HepG2 (cell line): ENCODE measurements around the gene SPSB2. TPM values are rescaled to one million over a fixed set of nuclear protein-coding genes. Genes with fewer than 3 reads are reported as not detected.

Experiments
- ARNTL ChIP-seq: sonication (generic); formaldehyde crosslinking; IDR thresholded peaks from 2 replicates; pipeline ENCODE4 v1.4.0; 2020; ENCODE audit warnings: mild to moderate bottlenecking, missing genetic modification reagents
- ELF4 ChIP-seq: sonication (generic); formaldehyde crosslinking; IDR thresholded peaks from 2 replicates; pipeline ENCODE4 v1.5.0; 2020; ENCODE audit warnings: missing genetic modification reagents, mild to moderate bottlenecking, moderate library complexity, borderline replicate concordance
- MAFF ChIP-seq: IDR thresholded peaks from 2 replicates; pipeline ENCODE4 v1.6.1; 2011; ENCODE audit warnings: low read depth, low read length, improper control_type of control experiment
- NFYB ChIP-seq: sonication (generic); formaldehyde crosslinking; IDR thresholded peaks from 2 replicates; pipeline ENCODE4 v1.4.0; 2020; ENCODE audit warnings: missing genetic modification reagents
- SRF ChIP-seq: IDR thresholded peaks from 2 replicates; pipeline ENCODE4 v1.6.1; 2011; ENCODE audit warnings: mild to moderate bottlenecking, low read depth, low read length, moderate library complexity
- UBTF ChIP-seq: sonication (generic); formaldehyde crosslinking; IDR thresholded peaks from 2 replicates; pipeline ENCODE4 v1.4.0; 2020; ENCODE audit warnings: mild to moderate bottlenecking, missing genetic modification reagents
- ZBTB38 ChIP-seq: sonication (generic); formaldehyde crosslinking; IDR thresholded peaks from 2 replicates; pipeline ENCODE4 v1.5.1; 2020; ENCODE audit warnings: mild to moderate bottlenecking, missing genetic modification reagents
- ZBTB8A ChIP-seq: sonication (generic); formaldehyde crosslinking; IDR thresholded peaks from 2 replicates; pipeline ENCODE4 v1.4.0; 2020; ENCODE audit warnings: mild to moderate bottlenecking, low read depth, missing genetic modification reagents, borderline replicate concordance
- ZC3H13 ChIP-seq: sonication (generic); formaldehyde crosslinking; IDR thresholded peaks from 2 replicates; pipeline ENCODE4 v1.8.1; 2023; ENCODE audit warnings: mild to moderate bottlenecking, missing genetic modification reagents, moderate library complexity
- ZNF318 ChIP-seq: sonication (generic); formaldehyde crosslinking; IDR thresholded peaks from 2 replicates; pipeline ENCODE4 v1.4.0; 2020; ENCODE audit warnings: mild to moderate bottlenecking, missing genetic modification reagents
- ZNF639 ChIP-seq: conservative IDR thresholded peaks from 2 replicates; pipeline ENCODE4 v1.6.1; 2018; ENCODE audit warnings: missing genetic modification reagents
- ZNF687 ChIP-seq: sonication (generic); formaldehyde crosslinking; IDR thresholded peaks from 2 replicates; pipeline ENCODE4 v1.5.1; 2020; ENCODE audit warnings: mild to moderate bottlenecking, missing genetic modification reagents, moderate library complexity
- polyA plus RNA-seq, 8 experiments: library from polyadenylated mRNA; depleted of rRNA in 3 of 8; stranded (reverse) in 7 of 8; unstranded in 1 of 8; fragments of >200 nt; fragmentation: Illumina TruSeq in 4 of 8; extraction: Trizol in 4 of 8; gene quantifications; 2 replicates each; pipeline versions ENCODE4 v1.2.1 to v1.2.3, GENCODE V29; 2011 to 2016; ENCODE audit warnings: low read depth in 4 of 8, missing spikeins in 1 of 8, mixed read lengths in 1 of 8; ENCODE audit not compliant: insufficient read depth in 1 of 8
- total RNA-seq, 5 experiments: library from RNA; depleted of rRNA; stranded (reverse); fragments of >200 nt; fragmentation: Illumina TruSeq; extraction: Trizol; gene quantifications; 2 replicates each; pipeline ENCODE4 v1.2.3, GENCODE V29; 2016; ENCODE audit warnings: low read depth in 1 of 5

Gene SPSB2
- total and polyA plus RNA-seq, 2 of the 13 experiments (the other 11 are each of a cell fraction or from before 2014, with no cell fraction given), result 2.0 to 6.2 TPM

GRCh38 chr12:6851921-6852650 is 21.0 kb downstream of the SPSB2 start, which contains the start of gene USP5 (continued):
- TF ChIP-seq ZNF318 (CRISPR knock-in tag) (no peak), UBTF (CRISPR knock-in tag) (peak; percentile 56), ARNTL (CRISPR knock-in tag) (peak; percentile 37; the same call in 1 of the 2 replicates), ZBTB38 (CRISPR knock-in tag) (peak; percentile 35; the same call in 1 of the 2 replicates), NFYB (CRISPR knock-in tag) (peak; percentile 91), ZC3H13 (CRISPR knock-in tag) (0 out of 2 replicates have a peak, but pooled peaks have one; percentile 4), ZBTB8A (CRISPR knock-in tag) (no peak), ZNF639 (no peak), SRF (no peak), ELF4 (CRISPR knock-in tag) (peak; percentile 83; the same call in 1 of the 2 replicates), ZNF687 (peak; percentile 75), MAFF (peak; percentile 15; the same call in 1 of the 2 replicates)
